NCI-H2171 (cell line): ENCODE data around the gene RGS13.

Source experiments
- DNase-seq: peaks from one replicate; lab custom pipeline; 2025; lab: John Stamatoyannopoulos, UW

Gene RGS13

DNA sequence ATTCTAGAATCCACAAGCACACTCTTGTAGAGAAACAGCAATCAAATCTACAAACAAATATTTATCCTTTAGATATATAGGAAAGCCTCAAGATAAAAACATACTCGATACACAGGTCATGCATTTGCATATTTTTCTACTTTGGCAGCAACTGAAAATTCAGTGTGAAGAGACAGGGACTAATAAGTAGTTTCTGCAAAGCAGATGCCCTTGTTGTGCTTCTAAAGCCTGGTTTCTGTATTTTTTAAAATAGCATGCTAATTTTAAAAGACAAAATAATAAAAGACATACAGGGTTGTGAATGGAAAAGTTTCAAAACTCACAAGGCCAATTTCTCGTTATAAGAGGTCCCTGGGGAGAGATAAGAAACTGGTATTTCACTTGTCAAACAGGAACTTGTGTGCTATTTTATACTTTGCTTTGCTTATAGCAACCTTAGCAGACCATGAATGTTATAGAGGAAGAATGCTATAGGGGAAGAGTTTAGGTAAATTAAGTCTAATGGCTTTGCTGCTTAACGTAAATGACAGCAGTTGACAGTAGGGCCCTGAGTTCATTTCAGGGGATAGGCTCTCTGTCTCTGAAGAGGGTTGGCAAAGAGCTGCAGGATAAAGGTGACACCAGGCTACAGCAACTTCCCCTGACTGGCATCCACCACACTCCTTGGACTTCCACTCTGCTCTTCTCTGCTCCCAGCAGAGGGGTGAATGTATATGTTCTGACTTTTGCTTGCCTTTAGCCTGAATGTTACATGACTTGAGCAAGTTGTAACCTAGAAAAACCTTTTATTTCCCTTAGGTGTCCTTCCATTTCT lies 9.4 kb upstream of the RGS13 start:
- DNase-seq: no peak

DNA sequence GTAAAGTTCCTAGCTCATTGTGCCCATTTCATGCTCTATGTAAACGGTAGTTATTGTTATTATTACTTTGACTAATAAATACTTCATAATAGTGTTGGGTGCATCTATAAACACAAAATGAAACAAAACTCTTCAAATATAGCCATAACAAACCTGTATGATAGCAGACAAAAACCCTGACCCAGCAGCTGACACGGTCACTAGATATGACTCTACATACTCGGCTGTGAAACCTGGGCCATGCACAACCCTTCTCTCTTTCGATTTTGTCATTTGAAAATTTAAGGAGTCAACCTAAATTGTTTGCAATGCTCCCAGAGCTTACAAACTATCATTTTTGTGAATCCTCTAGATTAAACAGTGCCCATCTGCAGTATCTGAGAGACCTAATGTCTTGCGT lies 8.0 kb upstream of the RGS13 start:
- DNase-seq: no peak

DNA sequence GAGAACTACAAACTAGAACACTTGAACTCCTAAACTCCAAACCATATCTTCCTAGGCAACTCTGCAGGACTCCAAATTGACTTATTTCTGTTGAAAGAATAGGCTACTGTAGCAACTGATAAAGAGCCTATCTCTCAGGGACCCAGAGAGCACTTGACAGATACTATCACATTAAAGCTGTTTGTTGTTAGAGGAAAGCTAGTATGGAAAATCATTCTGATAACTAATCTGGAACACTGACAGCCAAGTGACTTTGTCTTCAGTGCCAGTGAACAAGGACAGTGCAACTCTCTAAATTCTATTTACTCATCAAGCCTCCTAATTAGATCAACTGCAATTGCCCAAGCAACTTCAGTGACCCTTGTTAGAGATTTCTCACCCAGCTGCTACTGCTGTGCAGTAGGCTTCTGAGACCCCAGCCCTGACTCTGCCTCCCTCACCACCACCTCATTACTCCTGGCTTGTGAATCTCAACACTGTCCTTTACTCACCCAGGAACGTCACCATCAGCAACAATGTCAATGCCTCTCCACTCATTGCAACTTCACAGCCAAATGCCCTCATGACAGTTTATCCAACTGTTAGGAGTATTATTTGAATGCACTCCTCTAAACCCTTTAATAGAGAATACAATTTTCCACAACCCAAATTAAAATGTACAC lies 7.4 kb upstream of the RGS13 start:
- no peak for DNase-seq

DNA sequence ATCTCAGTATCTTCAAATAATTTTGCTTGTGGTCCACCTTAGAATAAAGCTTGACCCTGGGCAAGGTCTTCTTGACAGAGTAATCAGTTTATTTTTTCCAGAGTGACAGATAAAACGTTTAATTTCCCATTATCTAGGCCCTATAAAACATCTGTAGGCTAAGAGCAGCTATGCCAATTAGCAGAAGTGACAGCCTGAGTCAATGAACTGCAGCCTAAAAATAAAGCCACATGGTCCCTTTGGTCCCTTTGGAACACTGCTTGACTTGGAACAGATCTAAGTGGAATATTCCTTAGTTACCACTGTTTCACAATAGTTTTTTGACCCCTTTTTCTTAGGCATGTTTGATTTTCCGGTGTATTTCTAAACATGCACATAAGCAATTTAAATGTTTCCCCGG lies 6.3 kb upstream of the RGS13 start:
- no peak for DNase-seq

DNA sequence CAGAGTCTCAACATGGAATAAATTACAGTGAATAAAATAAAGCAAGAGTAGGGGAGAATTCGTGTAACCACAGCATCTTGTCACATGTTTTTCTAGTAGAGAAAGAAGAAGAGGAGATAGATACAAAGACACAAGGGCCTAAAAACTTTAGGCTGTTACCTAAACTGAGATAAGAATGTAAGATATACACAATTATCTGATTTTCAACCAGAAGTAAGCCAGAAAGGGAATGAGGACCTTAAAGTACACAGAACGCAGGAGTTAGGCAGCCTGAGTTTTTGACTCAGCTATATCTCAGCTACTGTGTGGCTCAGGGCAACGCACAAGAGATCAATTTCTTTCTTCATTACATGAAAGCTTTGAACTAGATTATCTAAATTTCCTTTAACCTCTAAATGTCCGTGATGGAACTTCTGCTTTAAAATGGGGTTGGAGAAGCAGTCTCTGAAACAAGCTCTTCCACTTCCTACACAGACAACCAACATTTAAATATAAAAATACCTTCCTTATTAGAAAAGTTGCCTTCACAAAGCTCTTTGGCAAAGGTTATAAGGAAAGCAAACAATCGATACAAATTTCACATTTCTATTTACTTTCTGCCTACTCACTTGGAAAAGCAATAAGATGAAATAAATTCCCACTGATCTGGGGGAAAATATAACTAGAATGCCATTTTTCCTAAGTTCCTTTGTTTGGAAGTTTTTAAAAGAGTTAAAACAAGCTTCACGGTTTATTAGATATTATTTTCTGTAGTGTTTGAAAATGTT lies 5.2 kb upstream of the RGS13 start:
- DNase-seq: no peak

DNA sequence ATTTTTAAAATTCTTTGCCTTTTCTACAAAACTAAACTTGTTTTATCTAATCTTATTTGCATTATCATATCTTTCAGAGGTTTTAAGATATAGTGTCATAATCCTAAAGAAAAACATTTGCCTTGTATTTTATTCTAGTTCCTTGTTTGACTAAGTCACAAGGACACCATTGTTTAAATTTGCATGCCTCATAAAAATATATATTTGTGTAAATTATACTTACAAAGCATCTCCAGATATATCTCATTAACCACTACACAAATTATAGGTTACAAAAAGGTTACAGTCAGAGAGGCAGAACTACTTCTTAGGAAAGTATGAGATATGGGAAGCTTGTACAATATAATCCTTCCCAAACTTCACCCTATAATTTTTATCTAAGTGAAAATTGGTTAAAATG lies 4.2 kb upstream of the RGS13 start:
- no peak for DNase-seq

DNA sequence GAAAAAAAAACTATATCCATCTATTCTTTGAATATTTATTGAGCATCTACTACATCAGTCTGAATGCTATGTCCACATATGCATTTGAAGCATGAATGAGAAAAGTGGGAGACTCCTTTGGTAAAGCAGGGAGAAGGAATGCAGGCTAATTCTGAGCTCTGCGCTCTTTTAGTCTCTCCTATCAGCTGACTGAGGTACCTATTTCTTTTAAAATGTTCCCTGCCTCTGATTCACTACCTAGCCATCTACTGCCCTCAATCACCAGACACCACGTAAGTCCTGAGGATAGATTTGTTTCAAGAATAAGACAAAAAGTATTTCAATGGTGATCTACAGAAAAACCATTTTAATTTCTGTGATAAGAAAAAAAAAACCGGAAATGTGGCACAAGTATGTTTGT lies 3.8 kb upstream of the RGS13 start:
- DNase-seq: no peak

DNA sequence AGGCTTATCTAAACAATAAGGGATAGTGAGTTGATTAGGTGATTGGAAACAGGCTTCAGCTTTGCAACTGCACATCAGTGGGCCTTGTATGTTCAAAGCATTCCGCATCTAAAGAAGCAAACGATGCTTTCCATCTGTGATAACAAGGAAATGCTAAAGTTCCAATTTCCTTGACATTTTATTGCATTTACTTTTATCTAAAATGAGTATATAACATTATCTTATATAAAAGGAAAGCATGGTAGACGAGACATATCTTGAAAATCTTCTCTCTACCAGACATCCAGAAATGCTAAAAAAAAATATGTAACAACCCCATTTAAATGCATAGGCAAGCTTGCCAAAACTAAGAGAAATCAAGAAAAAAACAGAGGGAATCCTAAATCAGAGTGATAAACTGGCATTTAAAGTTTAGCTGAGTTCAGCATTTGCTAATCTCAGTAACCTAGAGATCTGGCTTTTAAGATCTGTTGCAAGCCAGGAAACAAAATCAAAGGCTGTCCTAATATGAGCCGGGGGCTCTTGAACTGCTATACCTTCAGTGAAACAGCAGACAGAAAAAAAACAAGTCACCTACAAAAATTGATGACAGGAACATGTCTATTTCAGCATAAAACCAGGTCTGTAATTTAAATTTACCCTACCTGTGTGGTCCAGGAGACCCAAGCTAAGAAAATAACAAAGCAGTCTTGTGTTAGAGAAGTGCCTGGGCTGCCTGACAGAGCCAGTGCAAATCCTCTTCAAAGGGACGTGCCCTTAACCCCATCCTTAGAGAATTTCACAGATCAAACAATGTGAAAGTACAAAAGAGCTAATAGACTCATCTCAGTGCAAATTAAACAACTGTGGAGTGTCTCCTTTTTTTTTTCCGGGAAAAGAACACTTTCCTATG lies 3.1 kb upstream of the RGS13 start:
- no peak for DNase-seq

DNA sequence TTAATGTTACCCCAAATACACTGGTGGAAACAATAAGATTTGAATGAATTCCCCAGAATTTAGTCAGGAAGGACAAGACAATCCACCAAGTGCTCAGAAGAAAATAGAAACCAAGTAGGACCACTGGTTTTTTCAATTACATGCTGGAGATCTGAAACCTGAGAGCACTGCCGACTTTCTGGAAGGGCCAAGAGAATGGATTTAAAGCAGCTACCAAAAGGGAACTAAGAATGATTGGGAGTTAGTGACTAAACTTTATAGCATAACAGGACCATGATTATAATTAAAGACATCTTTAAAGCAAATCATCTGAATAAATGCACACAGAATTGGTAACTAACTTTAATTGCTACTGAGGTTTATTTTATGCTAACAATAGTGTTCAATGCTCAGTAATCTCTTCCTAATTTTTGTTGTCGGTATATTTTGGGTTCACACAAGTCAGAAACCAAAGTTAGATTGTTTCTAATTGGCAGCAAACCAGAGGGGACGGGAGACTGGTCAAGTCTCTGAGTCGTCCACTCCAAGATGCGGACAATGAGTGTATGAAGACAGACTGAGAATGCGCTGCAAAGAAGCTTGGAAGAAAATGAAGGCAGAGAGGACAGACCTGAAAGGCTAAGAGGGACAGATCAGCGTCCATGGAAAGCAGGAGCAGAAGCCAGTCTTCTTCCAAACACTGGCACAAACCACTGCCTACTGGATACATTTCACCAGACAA lies 2.3 kb upstream of the RGS13 start:
- no peak for DNase-seq

DNA sequence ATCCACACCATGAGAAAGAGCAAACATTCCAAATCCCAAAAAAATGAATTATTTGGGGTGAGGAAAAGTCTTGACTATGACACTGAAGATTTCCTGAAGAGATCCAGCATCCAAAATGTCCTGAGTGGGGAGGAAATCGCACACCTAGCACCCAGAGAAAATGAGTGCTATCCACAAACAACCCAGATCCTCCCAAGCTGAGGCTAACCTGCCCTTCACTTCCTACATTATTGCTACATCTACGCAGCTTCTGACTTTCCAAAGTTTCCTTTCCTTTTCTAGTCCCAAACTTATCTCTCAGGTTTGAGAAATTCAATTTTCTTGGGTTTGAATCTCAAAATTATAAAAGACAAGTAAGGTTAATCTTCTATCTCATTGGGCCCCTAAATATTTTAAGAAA lies 906 bp upstream of the RGS13 start:
- DNase-seq: no peak

DNA sequence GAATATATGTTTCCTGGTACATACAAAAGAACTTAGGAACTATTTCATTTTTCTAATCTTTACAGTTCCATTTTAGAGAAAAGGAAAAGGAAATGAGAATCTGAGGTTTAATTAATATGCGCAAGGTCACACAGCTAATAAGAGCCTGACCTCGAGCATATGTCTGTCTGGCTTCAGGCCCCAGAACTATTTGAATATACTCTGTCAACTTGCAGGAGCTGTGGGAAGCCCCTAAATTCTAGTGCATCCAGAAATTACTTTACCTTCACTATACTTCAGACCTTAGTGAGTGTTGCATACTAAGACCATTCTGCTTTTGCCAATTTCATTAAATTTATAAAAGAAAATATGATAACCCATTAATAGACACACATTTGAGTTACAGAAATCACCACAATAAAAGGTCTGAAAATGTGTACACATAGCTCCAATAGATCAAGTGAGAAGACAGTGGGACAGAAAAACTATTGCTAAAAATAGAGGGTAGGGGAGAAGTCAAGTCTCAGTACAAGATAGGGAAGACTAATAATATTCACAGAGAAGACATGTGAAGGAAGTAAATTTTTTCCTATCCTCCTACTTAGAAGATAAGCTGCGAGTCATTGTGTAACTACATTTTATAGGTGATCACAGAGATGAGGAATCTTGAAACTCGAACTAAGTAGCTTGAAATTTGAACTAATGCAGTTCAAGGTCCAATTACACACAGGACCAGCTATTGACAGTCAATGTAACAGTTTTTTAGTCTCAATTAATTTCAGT lies 3.8 kb downstream of the RGS13 start:
- no peak for DNase-seq

DNA sequence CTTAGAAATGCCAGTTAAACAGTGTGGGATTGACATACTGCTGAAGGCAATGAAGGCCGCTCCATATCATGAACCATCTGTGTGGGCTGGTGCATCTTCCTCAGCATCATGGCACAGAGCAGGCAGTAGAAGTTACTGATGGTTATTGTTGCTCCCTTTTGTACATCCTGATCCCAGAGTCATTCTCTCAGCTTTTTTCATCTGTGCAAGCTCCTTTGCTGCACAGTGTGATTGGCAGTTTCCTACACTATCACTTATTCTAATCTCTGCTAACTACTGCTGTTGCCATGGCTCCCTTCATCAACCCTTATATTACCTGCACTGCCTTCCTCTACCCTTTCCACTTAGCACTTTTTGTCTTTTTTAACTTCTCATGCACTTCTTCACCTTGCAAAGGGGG lies 16.2 kb downstream of the RGS13 start:
- DNase-seq: no peak

DNA sequence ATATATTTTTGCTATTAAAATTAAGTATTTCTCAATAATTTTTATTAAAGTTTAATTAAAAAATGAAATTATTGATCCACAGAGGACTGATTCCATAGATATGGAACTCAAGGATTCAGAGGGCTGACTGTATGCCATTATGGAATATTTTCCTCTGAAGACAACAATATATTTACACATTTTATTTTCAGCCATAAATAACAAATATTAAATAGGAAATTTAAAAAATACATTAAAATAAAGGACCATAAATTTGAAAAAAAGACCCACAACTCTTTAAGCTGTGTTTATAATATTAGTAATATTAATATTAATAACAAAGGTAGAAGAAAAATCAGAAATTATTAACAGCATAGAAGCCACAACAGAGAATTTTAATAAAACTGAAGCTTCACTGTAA lies 18.2 kb downstream of the RGS13 start:
- no peak for DNase-seq

DNA sequence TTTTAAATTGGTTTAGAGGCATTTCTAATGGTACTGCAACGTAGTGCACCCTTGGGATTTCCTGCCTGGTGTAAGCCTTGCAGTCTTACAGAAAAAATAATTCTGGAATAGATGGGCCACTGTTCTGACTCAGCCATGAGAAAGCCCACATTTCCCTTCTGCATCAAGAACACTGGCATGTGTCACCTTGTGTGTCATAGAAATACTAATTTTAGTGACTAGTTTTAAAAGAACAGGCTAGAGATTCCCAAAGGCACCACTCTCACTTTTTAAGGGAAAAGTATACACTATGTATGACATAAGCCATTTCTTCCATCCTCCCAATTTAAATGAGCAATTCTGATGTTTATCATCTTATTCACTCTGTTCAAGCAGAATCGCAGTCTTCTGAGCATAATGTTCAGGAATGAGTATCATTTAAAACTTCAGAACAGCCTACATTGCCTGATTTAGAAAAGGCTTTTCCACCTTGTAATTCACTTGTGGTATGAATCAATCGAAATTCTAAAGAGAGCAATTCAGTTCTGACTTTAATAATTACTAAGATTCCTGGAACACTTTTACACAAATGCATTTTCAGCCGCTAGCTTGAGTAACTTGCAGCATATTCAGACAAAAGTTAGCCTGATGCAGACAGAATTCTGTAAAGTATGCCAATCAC lies 18.8 kb downstream of the RGS13 start:
- no peak for DNase-seq

DNA sequence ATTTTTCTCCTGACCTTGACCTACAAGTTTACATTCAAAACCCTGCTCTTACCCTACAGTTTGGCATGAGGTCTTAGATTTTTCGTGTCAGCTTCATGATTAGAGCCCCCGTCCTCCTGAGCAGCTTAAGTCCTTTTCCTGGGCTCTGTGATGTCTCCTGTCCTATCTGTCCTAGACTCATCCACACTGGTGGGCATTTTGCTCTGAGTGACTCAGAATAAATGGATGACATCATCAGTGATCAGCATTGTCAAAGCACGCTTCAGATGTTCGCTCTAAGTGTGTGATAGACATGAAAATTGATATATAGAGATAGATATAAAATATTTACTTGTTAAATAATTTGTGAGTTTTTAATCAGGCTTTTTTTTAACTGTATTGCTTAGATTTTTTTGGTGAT lies 21.8 kb downstream of the RGS13 start:
- no peak for DNase-seq

DNA sequence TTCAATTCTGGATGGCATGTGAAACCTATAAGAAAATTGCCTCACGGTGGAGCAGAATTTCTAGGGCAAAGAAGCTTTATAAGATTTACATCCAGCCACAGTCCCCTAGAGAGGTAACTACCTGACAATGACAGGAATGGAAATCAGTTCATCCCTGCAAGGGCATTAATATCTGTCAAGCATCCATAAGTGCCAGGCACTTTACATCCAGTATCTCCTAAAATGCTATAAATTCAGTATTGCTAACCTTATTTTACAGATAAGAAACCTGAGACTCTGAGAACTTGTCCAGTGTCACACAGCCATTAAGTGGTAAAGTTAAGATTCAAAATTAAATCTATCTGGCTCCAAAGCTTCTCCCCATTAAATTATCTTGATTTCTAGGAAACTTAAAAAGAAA lies 22.3 kb downstream of the RGS13 start:
- DNase-seq: no peak

DNA sequence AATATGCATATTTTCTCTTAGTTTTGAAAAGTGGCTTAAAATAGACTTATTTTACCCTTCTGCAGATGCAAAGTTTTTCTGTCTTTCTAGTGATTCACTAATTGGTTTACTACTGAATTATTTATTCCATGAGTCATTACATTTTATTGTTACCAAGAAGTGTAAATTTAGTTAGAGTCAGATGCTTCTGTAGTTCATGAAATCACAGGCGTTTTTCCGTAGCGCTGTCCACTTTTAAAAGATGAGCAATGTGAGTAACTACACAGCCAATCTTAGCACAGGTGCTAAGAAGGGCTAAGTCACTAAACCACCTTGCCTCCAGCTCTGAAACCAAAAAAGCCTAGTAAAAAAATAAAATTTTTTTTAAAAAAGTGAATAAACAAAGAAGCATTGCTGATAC lies 24.7 kb downstream of the RGS13 start:
- DNase-seq: no peak

DNA sequence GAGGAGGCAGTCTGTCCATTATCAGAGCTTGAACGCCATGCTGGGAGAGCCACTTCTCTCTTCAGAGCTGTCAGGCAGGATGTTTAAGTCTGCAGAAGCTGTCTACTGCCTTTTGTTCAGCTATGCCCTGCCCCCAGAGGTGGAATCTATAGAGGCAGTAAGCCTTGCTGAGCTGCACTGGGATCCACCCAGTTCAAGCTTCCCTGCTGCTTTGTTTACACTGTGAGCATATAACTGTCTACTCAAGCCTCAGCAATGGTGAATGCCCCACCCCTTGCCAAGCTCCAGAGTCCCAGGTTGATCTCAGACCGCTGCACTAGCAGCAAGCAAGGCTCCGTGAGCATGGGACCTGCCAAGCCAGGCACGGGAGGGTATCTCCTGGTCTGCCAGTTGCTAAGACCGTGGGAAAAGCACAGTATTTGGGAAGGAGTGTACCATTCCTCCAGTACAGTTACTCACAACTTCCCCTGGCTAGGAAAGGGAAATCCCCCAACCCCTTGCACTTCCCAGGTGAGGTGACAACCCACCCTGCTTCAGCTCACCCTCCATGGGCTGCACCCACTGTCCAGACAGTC lies 32.5 kb downstream of the RGS13 start:
- DNase-seq: no peak

DNA sequence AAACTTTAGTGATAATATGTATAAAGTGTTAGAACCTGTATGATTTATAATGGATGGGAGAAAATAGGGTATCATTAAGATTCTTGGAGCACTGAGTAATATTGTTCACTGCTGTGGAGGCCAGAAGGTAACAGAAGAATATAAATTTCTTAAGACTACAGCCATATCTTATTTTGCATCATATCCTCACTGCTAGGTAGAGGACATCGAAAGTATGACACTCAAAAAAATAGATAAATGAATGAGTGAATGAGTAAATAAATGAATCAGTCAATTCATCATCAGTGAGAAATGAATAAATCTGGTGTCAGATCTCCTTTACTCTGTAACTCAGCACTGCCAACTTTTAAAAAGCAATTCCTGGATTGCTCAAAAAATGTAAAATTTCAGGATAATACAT lies 33.2 kb downstream of the RGS13 start:
- no peak for DNase-seq

DNA sequence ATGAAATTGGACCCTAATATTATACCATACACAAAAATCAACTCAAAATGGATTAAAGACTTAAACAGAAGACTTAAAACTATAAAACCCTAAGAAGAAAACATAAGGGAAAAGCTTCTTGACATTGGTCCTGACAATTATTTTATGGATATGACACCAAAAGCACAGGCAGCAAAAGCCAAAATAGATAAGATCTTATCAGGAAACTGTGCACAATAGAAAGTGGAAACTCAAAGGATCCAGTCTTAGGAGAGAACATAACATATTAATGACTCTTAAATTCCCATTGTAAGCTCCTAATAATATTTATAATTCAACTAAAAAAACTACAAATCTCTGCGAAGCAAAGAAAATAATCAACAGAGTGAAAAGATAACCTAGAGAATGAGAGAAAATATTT lies 39.8 kb downstream of the RGS13 start:
- no peak for DNase-seq
